Mesendoderm (in vitro differentiated cells): ENCODE data around the gene C19orf12.

Source experiments
- DNase-seq: peaks from one replicate; pipeline ENCODE4 v3.0.0; 2013
- H2AK5ac ChIP-seq: 2 replicates; pipeline ENCODE4 v1.6.1; 2013; ENCODE audit warnings: low read length, inconsistent platforms
- H2BK120ac ChIP-seq: 2 replicates; pipeline ENCODE4 v1.6.1; 2013; ENCODE audit warnings: low read depth, mild to moderate bottlenecking, low read length, moderate library complexity, mixed read lengths
- H2BK15ac ChIP-seq: replicated peaks from 2 replicates; pipeline ENCODE4 v1.6.1; 2013; ENCODE audit warnings: low read depth, mild to moderate bottlenecking, moderate library complexity
- H2BK5ac ChIP-seq: 2 replicates; pipeline ENCODE4 v1.6.1; 2013; ENCODE audit warnings: low read length, inconsistent platforms
- H3K18ac ChIP-seq: 2 replicates; pipeline ENCODE4 v1.6.1; 2013; ENCODE audit warnings: mild to moderate bottlenecking, low read length, mixed read lengths
- H3K23ac ChIP-seq: one replicate; pipeline ENCODE4 v1.6.1; 2013; ENCODE audit warnings: low read length
- H3K27ac ChIP-seq: 2 replicates; pipeline ENCODE4 v1.5.1; 2013; ENCODE audit warnings: low read depth, mild to moderate bottlenecking, inconsistent platforms, low read length, moderate library complexity
- H3K27me3 ChIP-seq: 2 replicates; pipeline ENCODE4 v1.6.1; 2013; ENCODE audit warnings: low read length, control low read depth, mild to moderate bottlenecking, inconsistent platforms; ENCODE audit not compliant: insufficient read depth, poor library complexity
- H3K36me3 ChIP-seq: 2 replicates; pipeline ENCODE4 v1.6.1; 2013; ENCODE audit warnings: low read length, inconsistent platforms; ENCODE audit not compliant: control insufficient read depth, insufficient read depth
- H3K4ac ChIP-seq: one replicate; pipeline ENCODE4 v1.6.1; 2013; ENCODE audit warnings: low read depth, mild to moderate bottlenecking, low read length, moderate library complexity
- H3K4me1 ChIP-seq: 2 replicates; pipeline ENCODE4 v1.6.1; 2013; ENCODE audit warnings: low read depth, low read length, inconsistent platforms; ENCODE audit not compliant: control insufficient read depth
- H3K4me2 ChIP-seq: 2 replicates; pipeline ENCODE4 v1.6.1; 2013; ENCODE audit warnings: low read length
- H3K4me3 ChIP-seq: 2 replicates; pipeline ENCODE4 v1.5.1; 2013; ENCODE audit warnings: mild to moderate bottlenecking, low read length
- H3K56ac ChIP-seq: one replicate; pipeline ENCODE4 v1.6.1; 2013; ENCODE audit warnings: low read length
- H3K79me1 ChIP-seq: 2 replicates; pipeline ENCODE4 v1.6.1; 2013; ENCODE audit warnings: low read length, inconsistent platforms
- H3K79me2 ChIP-seq: 2 replicates; pipeline ENCODE4 v1.6.1; 2013; ENCODE audit warnings: mild to moderate bottlenecking, low read length; ENCODE audit not compliant: control insufficient read depth, insufficient read depth
- H3K9ac ChIP-seq: 2 replicates; pipeline ENCODE4 v1.6.1; 2013; ENCODE audit warnings: low read length, inconsistent platforms
- H4K5ac ChIP-seq: one replicate; pipeline ENCODE4 v1.6.1; 2013; ENCODE audit warnings: low read length
- H4K8ac ChIP-seq: one replicate; pipeline ENCODE4 v1.6.1; 2013; ENCODE audit warnings: low read depth, mild to moderate bottlenecking, control low read depth, low read length, moderate library complexity
- WGBS: extraction: QIAGEN DNeasy Blood & Tissue Kit; methylation state at CpG from one replicate; pipeline ENCODE4 v1.1.7; 2013; ENCODE audit warnings: low lambda C conversion rate, missing lambda C conversion rate; ENCODE audit not compliant: insufficient coverage; ENCODE audit errors: extremely low coverage; 5-methylcytosine and 5-hydroxymethylcytosine counted together

C19orf12 gene

DNA sequence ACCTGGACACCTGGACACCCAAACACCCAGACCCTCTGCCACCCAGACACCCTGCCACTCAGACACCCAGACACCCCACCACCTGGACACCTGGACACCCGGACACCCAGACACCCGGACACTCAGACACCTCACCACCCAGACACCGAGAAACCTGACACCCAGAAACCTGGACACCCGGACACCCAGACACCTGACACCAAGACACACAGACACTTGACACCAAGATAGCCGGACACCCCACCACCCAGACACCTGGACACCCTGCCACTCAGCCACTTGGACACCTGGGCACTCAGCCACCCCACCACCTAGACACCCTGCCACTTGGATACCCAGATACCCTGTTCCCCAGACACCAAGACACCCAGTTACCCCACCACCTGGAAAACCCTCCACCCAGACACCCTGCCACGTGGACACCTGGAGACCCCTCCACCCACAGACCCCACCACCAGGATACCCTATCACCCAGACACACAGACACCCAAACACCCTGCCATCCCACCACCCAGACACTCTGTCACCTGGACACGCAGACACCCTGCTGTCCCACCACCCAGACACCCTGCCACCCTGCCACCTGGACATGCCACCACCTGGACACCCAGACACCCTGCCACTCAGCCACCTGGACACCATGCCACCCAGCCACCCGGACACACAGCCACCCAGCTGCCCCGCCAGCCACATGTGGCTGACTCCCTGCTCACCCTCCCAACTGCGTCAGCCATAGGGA, 17.4 kb downstream of the C19orf12 start:
- no CpG with 5 or more reads among the region's 10 CpGs for WGBS
- no peak overlapping the region for H3K9ac ChIP-seq
- no peak overlapping the region for H2AK5ac ChIP-seq
- no peaks in the 10 kb centered on the region for H3K79me2 ChIP-seq
- H3K36me3 ChIP-seq = no peaks in the 10 kb centered on the region
- no peak overlapping the region for H2BK120ac ChIP-seq
- H3K27ac ChIP-seq = no peak overlapping the region
- no peaks in the 10 kb centered on the region for H3K4me1 ChIP-seq
- DNase-seq = no peak
- no peaks in the 10 kb centered on the region for H3K27me3 ChIP-seq
- no peak overlapping the region for H4K8ac ChIP-seq
- no peak overlapping the region for H3K23ac ChIP-seq
- H2BK5ac ChIP-seq = no peak overlapping the region
- no peak overlapping the region for H3K4ac ChIP-seq
- H3K4me3 ChIP-seq = no peak overlapping the region
- no peak overlapping the region for H2BK15ac ChIP-seq
- no peak overlapping the region for H3K56ac ChIP-seq
- H3K4me2 ChIP-seq = no peak overlapping the region
- H3K18ac ChIP-seq = no peak overlapping the region
- H3K79me1 ChIP-seq = no peaks in the 10 kb centered on the region
- no peak overlapping the region for H4K5ac ChIP-seq

GRCh38 chr19:29696565-29696846, 18.6 kb downstream of the C19orf12 start:
- Histone ChIP-seq H3K4me2 (no peak overlapping the region), H3K9ac (no peak overlapping the region), H3K79me1 (no peaks in the 10 kb centered on the region), H3K23ac (no peak overlapping the region), H3K4me1 (no peaks in the 10 kb centered on the region), H2AK5ac (no peak overlapping the region), H3K27ac (no peak overlapping the region), H3K27me3 (no peaks in the 10 kb centered on the region), H2BK5ac (no peak overlapping the region), H3K18ac (no peak overlapping the region), H2BK15ac (no peak overlapping the region), H3K56ac (no peak overlapping the region), H2BK120ac (no peak overlapping the region), H3K4ac (no peak overlapping the region), H4K5ac (no peak overlapping the region), H3K4me3 (no peak overlapping the region), H3K79me2 (no peaks in the 10 kb centered on the region), H4K8ac (no peak overlapping the region), H3K36me3 (no peaks in the 10 kb centered on the region)
- no peak for DNase-seq
- no CpG with 5 or more reads among the region's 2 CpGs for WGBS

GRCh38 chr19:29695765-29696564, 19.1 kb downstream of the C19orf12 start:
- no peak overlapping the region for H2AK5ac ChIP-seq
- DNase-seq = no peak
- H3K4me3 ChIP-seq = no peak overlapping the region
- WGBS = no CpG with 5 or more reads among the region's 6 CpGs
- H2BK120ac ChIP-seq = no peak overlapping the region
- no peak overlapping the region for H3K4me2 ChIP-seq
- H4K8ac ChIP-seq = no peak overlapping the region
- no peak overlapping the region for H3K27ac ChIP-seq
- no peak overlapping the region for H2BK15ac ChIP-seq
- no peaks in the 10 kb centered on the region for H3K27me3 ChIP-seq
- H3K9ac ChIP-seq = no peak overlapping the region
- H3K36me3 ChIP-seq = no peaks in the 10 kb centered on the region
- H3K79me2 ChIP-seq = no peaks in the 10 kb centered on the region
- no peak overlapping the region for H4K5ac ChIP-seq
- H2BK5ac ChIP-seq = no peak overlapping the region
- no peaks in the 10 kb centered on the region for H3K4me1 ChIP-seq
- no peak overlapping the region for H3K18ac ChIP-seq
- H3K23ac ChIP-seq = no peak overlapping the region
- H3K79me1 ChIP-seq = no peaks in the 10 kb centered on the region
- H3K56ac ChIP-seq = no peak overlapping the region
- H3K4ac ChIP-seq = no peak overlapping the region

GRCh38 chr19:29694669-29695627, 20.1 kb downstream of the C19orf12 start:
- Histone ChIP-seq H3K4me3 (no peak overlapping the region), H3K9ac (no peak overlapping the region), H3K79me2 (no peaks in the 10 kb centered on the region), H3K36me3 (no peaks in the 10 kb centered on the region), H3K4me1 (no peaks in the 10 kb centered on the region), H4K5ac (no peak overlapping the region), H3K4ac (no peak overlapping the region), H3K79me1 (no peaks in the 10 kb centered on the region), H3K56ac (no peak overlapping the region), H3K27me3 (no peaks in the 10 kb centered on the region), H2AK5ac (no peak overlapping the region), H2BK5ac (no peak overlapping the region), H3K4me2 (no peak overlapping the region), H3K18ac (no peak overlapping the region), H4K8ac (no peak overlapping the region), H3K27ac (no peak overlapping the region), H3K23ac (no peak overlapping the region), H2BK120ac (no peak overlapping the region), H2BK15ac (no peak overlapping the region)
- WGBS = no CpG with 5 or more reads among the region's 19 CpGs
- DNase-seq = peak; percentile 78

DNA sequence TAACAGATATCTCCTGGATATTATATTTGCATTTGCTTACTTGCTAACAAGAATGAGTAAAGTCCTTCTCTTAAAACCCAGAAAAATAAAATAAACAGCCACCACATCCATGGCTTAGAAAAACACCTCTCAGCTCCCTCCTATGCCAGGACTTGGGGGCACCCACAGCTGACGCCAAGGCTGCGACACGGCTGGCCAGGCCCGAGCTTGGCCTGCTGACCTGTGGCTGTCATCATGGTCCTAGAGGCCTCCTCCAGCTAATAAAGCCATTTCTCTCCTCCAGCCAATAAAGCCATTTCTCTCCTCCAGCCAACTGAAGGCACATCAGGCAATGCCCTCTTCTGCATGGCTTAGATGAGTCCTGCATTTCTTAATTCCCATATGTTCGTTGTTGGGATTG, 20.9 kb downstream of the C19orf12 start:
- Histone ChIP-seq H3K4me2 (no peak overlapping the region), H3K23ac (no peak overlapping the region), H2BK15ac (no peak overlapping the region), H3K79me2 (no peaks in the 10 kb centered on the region), H3K9ac (no peak overlapping the region), H2BK5ac (no peak overlapping the region), H2BK120ac (no peak overlapping the region), H3K36me3 (no peaks in the 10 kb centered on the region), H3K4me1 (no peaks in the 10 kb centered on the region), H4K5ac (no peak overlapping the region), H3K18ac (no peak overlapping the region), H3K56ac (no peak overlapping the region), H4K8ac (no peak overlapping the region), H2AK5ac (no peak overlapping the region), H3K4me3 (no peak overlapping the region), H3K79me1 (no peaks in the 10 kb centered on the region), H3K27me3 (no peaks in the 10 kb centered on the region), H3K27ac (no peak overlapping the region), H3K4ac (no peak overlapping the region)
- WGBS = no CpG with 5 or more reads among the region's 5 CpGs
- DNase-seq = no peak
